Measurements from ENCODE around the gene ABHD14A.

GRCh38 chr3:52013802-52014598 lies 39.1 kb downstream of the ABHD14A start:
- no peak for TF ChIP-seq EZH2 (optimal IDR thresholded peaks at IDR 0.05; ENCODE audit: low read depth, low read length)
- no peak for TF ChIP-seq CTCF (IDR thresholded peaks at IDR 0.05; ENCODE audit: low read length)
- no peak for TF ChIP-seq EZH2phosphoT487 (IDR thresholded peaks at IDR 0.05; ENCODE audit: low read length)

Measured in MM.1S (cell line).